Caco-2 (cell line): ENCODE data around the gene RABGAP1L. TPM values are rescaled to one million over a fixed set of nuclear protein-coding genes. Genes with fewer than 3 reads are reported as not detected.

ENCODE experiments used
- BruUV-seq: library from RNA; stranded (reverse); fragments of 400-500 nt; replicated peaks from 2 replicates; lab custom pipeline; 2021; lab: Mats Ljungman, UMichigan
- CTCF ChIA-PET: fragments of 300-600 bp; sonication (Branson Sonifier 250); formaldehyde crosslinking; loops from one replicate; lab custom pipeline; 2022; ENCODE audit warnings: antibody characterized with exemption; lab: Charles Lee
- POLR2A ChIA-PET: fragments of 300-600 bp; sonication (Branson Sonifier 250); formaldehyde crosslinking; loops from one replicate; lab custom pipeline; 2022; ENCODE audit warnings: antibody characterized with exemption; lab: Charles Lee
- DNase-seq, 2 experiments: peaks; one replicate each; pipeline versions ENCODE4 v3.0.0 to v3.0.0-alpha.2; 2020 to 2022
- H3K27me3 ChIP-seq: replicated peaks from 2 replicates; pipeline ENCODE4 v1.6.0; 2011; ENCODE audit warnings: low read length; ENCODE audit not compliant: control insufficient read depth, insufficient read depth
- H3K36me3 ChIP-seq: 2 replicates; pipeline ENCODE4 v1.5.1; 2011; ENCODE audit warnings: low read length; ENCODE audit not compliant: control insufficient read depth, insufficient read depth
- H3K4me1 ChIP-seq: fragments of 250-450 bp; sonication (Bioruptor Pico); 2 replicates; pipeline ENCODE4 v1.5.1; 2020; ENCODE audit warnings: mild to moderate bottlenecking
- H3K4me3 ChIP-seq: 2 replicates; pipeline ENCODE4 v1.5.1; 2011; ENCODE audit warnings: low read depth, mild to moderate bottlenecking, control low read depth, low read length
- H3K9me3 ChIP-seq: fragments of 250-450 bp; sonication (Bioruptor Pico); 2 replicates; pipeline ENCODE4 v1.5.1; 2020; ENCODE audit warnings: mild to moderate bottlenecking, moderate library complexity
- H3K27ac Mint-ChIP-seq: one replicate; pipeline ENCODE4 v1.8.0; 2022; ENCODE audit warnings: mixed read lengths; ENCODE audit not compliant: unreplicated experiment
- H3K27me3 Mint-ChIP-seq: one replicate; pipeline ENCODE4 v1.8.0; 2022; ENCODE audit warnings: mixed read lengths; ENCODE audit not compliant: insufficient read depth, unreplicated experiment
- H3K36me3 Mint-ChIP-seq: one replicate; pipeline ENCODE4 v1.8.0; 2022; ENCODE audit warnings: mild to moderate bottlenecking, mixed read lengths; ENCODE audit not compliant: insufficient read depth, unreplicated experiment
- H3K4me1 Mint-ChIP-seq: one replicate; pipeline ENCODE4 v1.8.0; 2022; ENCODE audit warnings: low read depth, mixed read lengths; ENCODE audit not compliant: unreplicated experiment
- H3K4me3 Mint-ChIP-seq: one replicate; pipeline ENCODE4 v1.8.0; 2022; ENCODE audit warnings: mild to moderate bottlenecking, moderate library complexity, mixed read lengths; ENCODE audit not compliant: unreplicated experiment
- H3K9me3 Mint-ChIP-seq: one replicate; pipeline ENCODE4 v1.8.0; 2022; ENCODE audit warnings: mixed read lengths; ENCODE audit not compliant: unreplicated experiment
- CTCF ChIP-seq, 2 experiments: fragments of 200-600 bp in 1 of 2; IDR thresholded peaks; 1 replicate in 1 of 2; 2 replicates in 1 of 2; pipeline versions ENCODE4 v1.5.1 to v1.8.0; 2011 to 2022; ENCODE audit warnings: antibody characterized with exemption in 1 of 2, control low read depth in 1 of 2, inconsistent platforms in 1 of 2, low read depth in 1 of 2, low read length in 1 of 2, mild to moderate bottlenecking in 1 of 2, moderate library complexity in 1 of 2; ENCODE audit not compliant: insufficient read depth in 1 of 2, severe bottlenecking in 1 of 2, unreplicated experiment in 1 of 2
- intact Hi-C: fragments of 100-400 bp; cut with micrococcal nuclease; formaldehyde crosslinking; loops from one replicate; pipeline ENCODE4 v1.10.0; 2022; ENCODE audit not compliant: unreplicated experiment
- total RNA-seq: library from RNA; stranded (reverse); gene quantifications from 2 replicates; pipeline ENCODE4 v1.2.3, GENCODE V29; 2022

The RABGAP1L gene
- total RNA-seq, 1 experiment from 2014 or later: 20.3 TPM

- no peaks in the 10 kb centered on the region for H3K9me3 ChIP-seq
- no peaks in the 10 kb centered on the region for H3K27me3 ChIP-seq
- no peaks in the 10 kb centered on the region for H3K36me3 Mint-ChIP-seq
- no peak overlapping the region for H3K4me3 ChIP-seq
- H3K4me3 Mint-ChIP-seq: no peak overlapping the region
- intact Hi-C loops: no loop called here
- no peaks in the 10 kb centered on the region for H3K4me1 Mint-ChIP-seq
- no peak overlapping the region for H3K27ac Mint-ChIP-seq
- POLR2A ChIA-PET: no interaction called here
- peaks cover 3% of the 10 kb centered on the region for H3K27me3 Mint-ChIP-seq
- no peaks in the 10 kb centered on the region for H3K4me1 ChIP-seq
- DNase-seq: no peak
- no peaks in the 10 kb centered on the region for H3K9me3 Mint-ChIP-seq
- TF ChIP-seq CTCF (IDR thresholded peaks at IDR 0.05; ENCODE audit: insufficient read depth in 1 of 2, low read depth in 1 of 2, low read length in 1 of 2, severe bottlenecking in 1 of 2, unreplicated experiment in 1 of 2): no peak
- CTCF ChIA-PET: no interaction called here
- no peaks in the 10 kb centered on the region for H3K36me3 ChIP-seq
- no TSS peak for BruUV-seq
These were observed 28.2 kb upstream of the RABGAP1L start for GRCh38 chr1:174131032-174131638.

GRCh38 chr1:174134003-174134659 lies 25.2 kb upstream of the RABGAP1L start:
- TF ChIP-seq CTCF (IDR thresholded peaks at IDR 0.05; ENCODE audit: insufficient read depth in 1 of 2, low read depth in 1 of 2, low read length in 1 of 2, severe bottlenecking in 1 of 2, unreplicated experiment in 1 of 2): no peak
- H3K27me3 Mint-ChIP-seq: no peaks in the 10 kb centered on the region
- DNase-seq: no peak
- POLR2A ChIA-PET: no interaction called here
- Histone ChIP-seq H3K4me1 (no peaks in the 10 kb centered on the region), H3K9me3 (no peaks in the 10 kb centered on the region), H3K4me3 (no peak overlapping the region), H3K36me3 (no peaks in the 10 kb centered on the region), H3K27me3 (no peaks in the 10 kb centered on the region)
- intact Hi-C loops: no loop called here
- CTCF ChIA-PET: interaction anchor here (0.6 kb wide), 1 partner anchor 360 kb away, joined by 3 read pairs; no protein-coding TSS in a partner anchor
- no TSS peak for BruUV-seq
- no peak overlapping the region for H3K4me3 Mint-ChIP-seq
- H3K27ac Mint-ChIP-seq: no peak overlapping the region
- H3K4me1 Mint-ChIP-seq: no peaks in the 10 kb centered on the region
- no peaks in the 10 kb centered on the region for H3K36me3 Mint-ChIP-seq
- no peaks in the 10 kb centered on the region for H3K9me3 Mint-ChIP-seq

- Histone ChIP-seq H3K9me3 (no peaks in the 10 kb centered on the region), H3K36me3 (no peaks in the 10 kb centered on the region), H3K4me3 (no peak overlapping the region), H3K4me1 (no peaks in the 10 kb centered on the region), H3K27me3 (no peaks in the 10 kb centered on the region)
- no peaks in the 10 kb centered on the region for H3K4me1 Mint-ChIP-seq
- no peak for TF ChIP-seq CTCF (IDR thresholded peaks at IDR 0.05; ENCODE audit: insufficient read depth in 1 of 2, low read depth in 1 of 2, low read length in 1 of 2, severe bottlenecking in 1 of 2, unreplicated experiment in 1 of 2)
- ChIA-PET CTCF (no interaction called here), POLR2A (no interaction called here)
- intact Hi-C loops: no loop called here
- no peak overlapping the region for H3K4me3 Mint-ChIP-seq
- no peaks in the 10 kb centered on the region for H3K36me3 Mint-ChIP-seq
- H3K27ac Mint-ChIP-seq: no peak overlapping the region
- no peaks in the 10 kb centered on the region for H3K9me3 Mint-ChIP-seq
- no peak for DNase-seq
- no TSS peak for BruUV-seq
- no peaks in the 10 kb centered on the region for H3K27me3 Mint-ChIP-seq
These were observed 24.1 kb upstream of the RABGAP1L start for GRCh38 chr1:174135211-174135610.
